AG04449 (cell line): ENCODE results near the gene SLX4IP.

Experiments used
- CTCF ChIA-PET: fragments of 350-600 bp; formaldehyde crosslinking; extraction: SDS; loops from one replicate; lab custom pipeline; 2021; ENCODE audit warnings: antibody characterized with exemption; lab: Yijun Ruan, JAX
- POLR2A ChIA-PET: fragments of 400-600, 350-600 bp; formaldehyde crosslinking; extraction: SDS; loops from one replicate; lab custom pipeline; 2020; ENCODE audit warnings: antibody characterized with exemption, inconsistent platforms; lab: Yijun Ruan, JAX
- DNase-seq: peaks from one replicate; pipeline ENCODE4 v3.0.0-alpha.2; 2010; ENCODE audit warnings: low read depth, low spot score
- H3K4me3 ChIP-seq: 2 replicates; pipeline ENCODE4 v1.5.1; 2011; ENCODE audit warnings: low read depth, mild to moderate bottlenecking, control low read depth, low read length
- CTCF ChIP-seq: IDR thresholded peaks from one replicate; pipeline ENCODE4 v1.5.1; 2011; ENCODE audit warnings: mild to moderate bottlenecking, moderate library complexity, low read length, control low read depth, inconsistent platforms; ENCODE audit not compliant: insufficient read depth; ENCODE audit errors: missing control alignments

SLX4IP gene

GRCh38 chr20:10603378-10603777 is 168.3 kb downstream of the SLX4IP start:
- ChIA-PET POLR2A (no interaction called here), CTCF (interaction anchor here (1.5 to 2.1 kb wide), 2 partner anchors 18 to 26 kb away, joined by 3 to 4 read pairs; no protein-coding TSS in a partner anchor)
- no peak for TF ChIP-seq CTCF

GRCh38 chr20:10603971-10604864 is 169.1 kb downstream of the SLX4IP start:
- peak; percentile 81 for DNase-seq
- TF ChIP-seq CTCF: no peak
- CTCF ChIA-PET: interaction anchor here (1.5 to 2.1 kb wide), 4 partner anchors 17 to 68 kb away, joined by 3 to 7 read pairs (median 4); no protein-coding TSS in a partner anchor

More at GRCh38 chr20:10603378-10603777, 168.3 kb downstream of the SLX4IP start:
- no peak for DNase-seq
- H3K4me3 ChIP-seq: no peak overlapping the region

GRCh38 chr20:10604865-10605440 is 169.8 kb downstream of the SLX4IP start:
- TF ChIP-seq CTCF: no peak
- DNase-seq: no peak
- POLR2A ChIA-PET: interaction anchor here (1.4 kb wide), 1 partner anchor 18 kb away, joined by 3 read pairs; no protein-coding TSS in a partner anchor
- H3K4me3 ChIP-seq: no peak overlapping the region
- CTCF ChIA-PET: interaction anchor here (0.9 to 2.1 kb wide), 6 partner anchors 9 to 68 kb away, joined by 3 to 7 read pairs (median 4); no protein-coding TSS in a partner anchor

More at GRCh38 chr20:10603971-10604864, 169.1 kb downstream of the SLX4IP start:
- H3K4me3 ChIP-seq: peak overlapping the region; percentile 30; the same call in 1 of the 2 replicates
- POLR2A ChIA-PET: interaction anchor here (1.4 kb wide), 1 partner anchor 19 kb away, joined by 3 read pairs; no protein-coding TSS in a partner anchor

GRCh38 chr20:10605547-10606195 is 170.6 kb downstream of the SLX4IP start:
- no peak for DNase-seq
- POLR2A ChIA-PET: no interaction called here
- no peak overlapping the region for H3K4me3 ChIP-seq
- no peak for TF ChIP-seq CTCF
- CTCF ChIA-PET: interaction anchor here (0.8 to 1.5 kb wide), 6 partner anchors 8 to 69 kb away, joined by 3 to 7 read pairs (median 3); no protein-coding TSS in a partner anchor

GRCh38 chr20:10609276-10609675 is 174.2 kb downstream of the SLX4IP start:
- ChIA-PET POLR2A (interaction anchor here (0.7 to 1.1 kb wide), 4 partner anchors 10 to 16 kb away, joined by 3 read pairs; no protein-coding TSS in a partner anchor), CTCF (interaction anchor here (0.6 to 1.5 kb wide), 9 partner anchors 8 to 631 kb away, joined by 3 to 6 read pairs (median 3); no protein-coding TSS in a partner anchor)
- no peak for DNase-seq
- TF ChIP-seq CTCF: no peak
- no peak overlapping the region for H3K4me3 ChIP-seq
